Measurements from ENCODE around the gene EPAS1.
"Not testable (repeated sequence)": the region's sequence is repeated elsewhere in the genome, so short reads cannot be mapped to it uniquely, and the experiment has no call there.

EPAS1 gene

DNA sequence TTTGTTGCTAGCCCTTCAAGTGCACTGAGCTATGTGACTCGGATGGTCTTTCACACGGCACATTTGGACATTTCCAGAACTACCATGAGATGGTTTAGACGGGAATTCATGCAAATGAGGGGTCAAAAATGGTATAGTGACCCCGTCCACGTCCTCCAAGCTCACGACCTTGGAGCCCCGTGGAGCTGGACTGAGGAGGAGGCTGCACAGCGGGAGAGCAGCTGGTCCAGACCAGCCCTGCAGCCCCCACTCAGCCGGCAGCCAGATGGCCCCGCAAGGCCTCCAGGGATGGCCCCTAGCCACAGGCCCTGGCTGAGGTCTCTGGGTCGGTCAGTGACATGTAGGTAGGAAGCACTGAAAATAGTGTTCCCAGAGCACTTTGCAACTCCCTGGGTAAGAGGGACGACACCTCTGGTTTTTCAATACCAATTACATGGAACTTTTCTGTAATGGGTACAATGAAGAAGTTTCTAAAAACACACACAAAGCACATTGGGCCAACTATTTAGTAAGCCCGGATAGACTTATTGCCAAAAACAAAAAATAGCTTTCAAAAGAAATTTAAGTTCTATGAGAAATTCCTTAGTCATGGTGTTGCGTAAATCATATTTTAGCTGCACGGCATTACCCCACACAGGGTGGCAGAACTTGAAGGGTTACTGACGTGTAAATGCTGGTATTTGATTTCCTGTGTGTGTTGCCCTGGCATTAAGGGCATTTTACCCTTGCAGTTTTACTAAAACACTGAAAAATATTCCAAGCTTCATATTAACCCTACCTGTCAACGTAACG lies 88.8 kb downstream of the EPAS1 start:
- no peak for DNase-seq

DNA sequence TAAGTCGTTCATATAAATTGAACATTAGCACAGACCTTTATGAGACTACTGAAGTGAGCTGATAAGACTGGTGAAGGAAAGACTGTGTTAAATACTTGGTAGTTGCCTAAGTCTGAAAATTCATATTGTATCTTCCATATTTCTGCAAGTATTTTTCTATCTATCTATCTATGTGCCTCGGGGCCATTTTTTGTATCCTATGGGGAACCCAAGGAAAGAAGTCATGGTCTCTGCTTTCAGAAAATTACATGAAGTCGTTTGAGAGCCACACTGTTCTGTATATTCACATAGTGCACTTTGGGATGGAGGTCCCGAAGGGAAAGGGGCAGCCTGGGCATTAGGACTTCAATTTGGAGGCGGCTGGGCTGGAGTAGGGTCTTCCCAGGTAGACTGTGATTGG lies 89.6 kb downstream of the EPAS1 start:
- no peak for DNase-seq

DNA sequence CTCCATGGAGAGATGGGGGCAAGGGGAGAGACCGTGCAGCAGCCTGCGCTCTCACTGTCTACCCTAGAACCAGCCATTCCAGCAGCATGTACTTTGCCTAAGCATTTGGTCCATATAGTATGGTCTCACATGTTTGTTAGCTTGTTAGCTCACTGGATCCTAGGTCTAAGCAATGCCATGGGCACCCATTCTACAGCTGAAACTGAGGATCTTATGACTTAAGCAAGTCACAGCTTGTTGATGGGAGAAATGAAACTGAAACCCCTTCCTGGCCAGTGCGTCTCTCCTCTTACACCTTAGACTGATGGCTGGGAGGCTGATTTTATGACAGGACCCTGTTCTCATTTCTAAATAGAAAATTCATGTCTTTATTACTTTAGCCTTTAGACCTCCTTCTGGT lies 90.1 kb downstream of the EPAS1 start:
- no peak for DNase-seq

DNA sequence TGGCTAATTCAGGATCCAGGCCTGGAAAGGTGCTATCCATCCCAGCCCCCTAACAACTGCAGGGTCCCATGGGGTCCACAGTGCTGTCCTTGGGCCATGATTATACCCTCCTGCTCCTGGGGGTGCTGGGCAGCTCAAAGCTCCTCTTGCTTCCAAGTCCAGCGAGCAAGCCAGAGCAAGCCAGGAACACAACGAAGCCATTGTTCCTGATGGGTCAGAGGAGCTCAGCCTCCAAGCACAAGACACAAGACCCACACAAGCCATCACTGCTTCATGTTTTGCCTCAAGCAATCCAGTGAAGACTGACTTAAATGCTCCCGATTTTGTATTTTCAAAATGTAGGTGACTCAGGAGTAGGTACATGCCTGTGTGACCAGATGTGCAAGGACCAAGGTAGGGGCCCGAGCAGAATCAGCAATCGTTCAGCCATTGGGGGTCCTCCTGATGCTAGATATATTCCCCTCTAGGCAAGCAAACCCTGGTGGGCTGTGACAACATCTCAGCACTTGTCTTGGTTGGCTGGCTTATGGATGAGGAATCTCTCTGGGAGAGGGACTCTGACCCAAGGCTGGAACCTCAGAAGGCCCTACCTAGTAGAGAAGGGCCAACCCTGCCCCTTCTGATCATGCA lies 90.8 kb downstream of the EPAS1 start:
- no peak for DNase-seq

DNA sequence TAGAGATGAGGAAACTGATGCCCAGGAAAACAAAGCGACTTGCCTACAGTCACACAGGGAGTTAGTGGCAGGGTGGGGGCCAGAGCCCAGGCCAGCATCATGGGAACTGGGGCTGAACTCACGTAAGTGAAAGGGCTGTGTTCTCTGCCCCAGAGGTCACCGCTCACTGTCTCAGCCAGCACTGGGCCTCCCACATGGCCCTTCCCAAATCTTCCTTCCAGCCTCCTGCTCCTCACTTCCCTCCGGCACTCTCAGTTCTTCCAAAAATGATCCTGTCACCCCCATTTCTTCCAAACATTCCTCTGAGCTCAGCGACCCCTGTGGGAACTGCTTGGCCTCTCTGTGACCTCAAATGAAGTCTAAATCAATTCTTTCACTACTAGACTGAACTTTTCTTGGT lies 91.7 kb downstream of the EPAS1 start:
- DNase-seq = no peak

DNA sequence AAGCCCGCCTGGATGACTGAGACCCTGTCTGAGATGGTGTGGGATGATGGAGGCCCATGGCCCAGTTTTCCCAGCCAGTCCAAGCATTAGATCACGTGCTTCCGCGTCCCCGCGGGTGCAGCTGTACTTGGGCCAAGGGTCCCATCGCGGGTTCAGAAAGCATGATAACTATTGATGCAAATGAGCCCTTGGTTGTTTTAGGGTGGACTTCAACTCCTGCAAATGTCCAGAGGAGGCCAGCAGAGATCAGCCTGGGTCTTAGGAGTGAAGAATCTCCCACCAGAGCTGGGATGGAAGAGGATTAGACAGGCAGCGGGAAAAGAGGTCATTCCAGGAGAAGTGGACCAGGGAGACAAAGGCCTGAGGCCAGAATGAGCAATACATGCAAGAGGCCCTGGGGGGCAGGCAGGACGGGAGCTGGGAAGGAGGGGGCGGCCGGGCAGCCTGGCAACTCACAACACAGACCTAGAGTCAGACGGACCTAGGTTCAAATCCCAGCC lies 92.3 kb downstream of the EPAS1 start:
- no peak for DNase-seq

DNA sequence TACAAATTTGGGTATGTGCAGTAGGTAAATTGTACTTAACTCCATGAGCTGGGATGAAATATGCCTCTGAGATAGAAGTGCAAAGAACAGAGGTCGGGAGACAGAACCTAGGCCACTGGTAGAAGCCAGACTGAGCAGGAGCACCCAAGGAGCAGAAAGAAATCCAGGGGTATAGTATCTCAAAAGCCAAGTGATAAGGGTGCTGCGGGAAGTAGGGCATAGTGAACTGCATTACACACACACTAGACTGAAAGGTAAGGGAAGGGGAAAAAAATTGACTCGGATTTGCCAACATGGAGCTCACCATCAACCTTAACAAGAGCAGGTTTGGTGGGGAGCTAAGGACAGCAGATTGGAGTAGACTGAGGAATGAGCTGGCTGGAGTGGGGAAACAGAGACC lies 92.8 kb downstream of the EPAS1 start:
- DNase-seq = no peak

DNA sequence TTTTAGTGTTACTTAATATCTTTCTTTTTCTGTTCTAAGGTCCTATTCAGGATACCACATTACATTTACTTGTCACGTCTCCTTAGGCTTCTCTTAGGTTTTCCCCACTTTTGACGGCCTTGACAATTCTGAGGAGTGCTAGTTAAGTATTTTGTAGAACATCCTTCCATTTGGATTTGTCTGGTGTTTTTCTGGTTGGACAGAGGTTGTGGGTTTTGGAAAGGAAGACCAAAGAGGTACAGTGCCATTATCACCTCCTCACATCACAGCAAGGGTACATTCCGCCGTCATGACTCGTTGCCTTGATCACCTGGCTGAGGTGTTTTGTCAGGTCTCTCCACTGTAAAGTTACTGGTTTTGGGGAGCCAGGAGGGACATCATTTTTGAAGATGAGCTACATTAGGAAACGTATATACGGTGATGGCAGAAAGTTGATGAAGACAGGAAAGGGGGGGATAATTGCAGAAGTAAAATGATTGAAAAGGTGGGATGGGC lies 93.7 kb downstream of the EPAS1 start:
- DNase-seq = no peak

DNA sequence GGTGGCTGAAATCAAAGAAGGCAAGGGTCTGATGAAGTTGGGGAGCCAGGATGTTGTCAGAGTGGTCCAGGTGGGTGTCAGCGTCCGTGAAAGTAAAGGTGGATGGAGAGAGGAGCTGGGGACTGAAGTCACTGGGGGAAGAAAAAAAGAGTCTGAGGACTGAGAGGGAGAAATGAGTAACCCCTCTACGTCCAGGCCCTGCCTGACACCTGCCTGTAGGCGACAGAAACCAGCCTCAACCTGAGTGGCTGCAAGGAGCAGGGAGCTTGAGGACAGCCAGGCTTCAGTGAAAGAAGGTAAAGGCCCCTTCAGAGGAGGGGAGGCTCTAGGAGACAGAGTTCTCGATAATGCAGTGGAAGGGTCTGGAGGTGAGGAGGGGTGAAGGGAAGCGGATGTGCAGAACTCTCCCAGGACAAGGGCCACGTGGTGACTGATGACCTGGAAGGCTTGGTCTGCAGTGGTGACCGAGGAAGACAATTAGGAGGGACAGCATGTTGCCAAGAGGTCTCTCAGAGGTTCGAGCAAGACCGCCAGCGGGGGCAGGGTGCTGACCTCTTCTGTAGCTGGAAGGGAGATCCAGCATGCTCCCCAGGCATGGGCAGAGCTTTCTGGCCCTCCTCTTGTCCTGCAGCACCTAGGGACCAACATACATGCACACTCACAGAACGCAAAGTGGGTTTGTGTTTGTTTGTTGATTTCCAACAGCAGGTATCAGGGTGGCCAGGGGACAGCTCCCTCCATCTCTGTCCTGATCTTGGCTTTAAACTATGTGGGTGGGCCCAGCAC lies 95.5 kb downstream of the EPAS1 start:
- no peak for DNase-seq

DNA sequence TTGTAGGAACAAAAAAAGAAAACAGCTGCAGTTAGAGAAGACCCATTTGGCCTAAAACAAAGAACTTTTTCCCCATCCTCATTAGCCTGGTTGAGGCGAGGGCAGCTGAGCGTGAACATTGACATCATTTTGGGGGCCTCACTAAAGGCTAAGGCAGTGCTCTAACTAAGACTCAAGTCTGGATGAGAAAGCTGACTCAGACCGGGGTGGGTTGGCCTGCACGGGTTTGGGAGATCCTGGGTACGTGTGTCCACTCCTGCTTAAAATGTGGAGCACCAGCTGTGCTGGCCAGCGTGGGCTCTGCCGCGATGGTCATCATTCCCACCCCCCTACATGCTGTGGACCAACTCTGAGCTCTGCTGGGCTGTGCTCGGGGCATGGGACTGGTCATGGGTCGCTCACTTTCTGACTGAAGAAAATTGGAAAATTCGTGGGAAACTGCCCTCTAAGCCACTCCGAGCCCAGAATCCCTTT lies 96.2 kb downstream of the EPAS1 start:
- no peak for DNase-seq

DNA sequence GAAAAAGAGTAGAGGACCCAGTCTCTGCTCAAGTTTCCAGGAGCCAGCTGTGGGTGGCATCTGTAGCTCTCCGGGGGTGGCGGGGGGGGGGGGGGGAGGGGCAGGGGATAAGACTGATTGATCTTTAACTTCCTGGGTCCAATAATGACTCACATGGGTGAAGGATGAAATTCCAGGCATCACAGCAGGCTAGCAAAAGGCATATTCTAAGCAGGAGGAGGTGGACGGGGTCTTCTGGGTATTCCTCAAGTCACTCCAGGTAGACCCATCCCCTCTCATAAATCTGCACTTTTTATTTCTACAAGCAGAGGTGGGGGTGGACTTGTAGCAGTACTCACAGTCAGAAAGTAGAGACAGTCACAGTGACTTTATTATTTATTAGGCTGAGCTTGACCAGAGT lies 96.7 kb downstream of the EPAS1 start:
- DNase-seq = no peak

DNA sequence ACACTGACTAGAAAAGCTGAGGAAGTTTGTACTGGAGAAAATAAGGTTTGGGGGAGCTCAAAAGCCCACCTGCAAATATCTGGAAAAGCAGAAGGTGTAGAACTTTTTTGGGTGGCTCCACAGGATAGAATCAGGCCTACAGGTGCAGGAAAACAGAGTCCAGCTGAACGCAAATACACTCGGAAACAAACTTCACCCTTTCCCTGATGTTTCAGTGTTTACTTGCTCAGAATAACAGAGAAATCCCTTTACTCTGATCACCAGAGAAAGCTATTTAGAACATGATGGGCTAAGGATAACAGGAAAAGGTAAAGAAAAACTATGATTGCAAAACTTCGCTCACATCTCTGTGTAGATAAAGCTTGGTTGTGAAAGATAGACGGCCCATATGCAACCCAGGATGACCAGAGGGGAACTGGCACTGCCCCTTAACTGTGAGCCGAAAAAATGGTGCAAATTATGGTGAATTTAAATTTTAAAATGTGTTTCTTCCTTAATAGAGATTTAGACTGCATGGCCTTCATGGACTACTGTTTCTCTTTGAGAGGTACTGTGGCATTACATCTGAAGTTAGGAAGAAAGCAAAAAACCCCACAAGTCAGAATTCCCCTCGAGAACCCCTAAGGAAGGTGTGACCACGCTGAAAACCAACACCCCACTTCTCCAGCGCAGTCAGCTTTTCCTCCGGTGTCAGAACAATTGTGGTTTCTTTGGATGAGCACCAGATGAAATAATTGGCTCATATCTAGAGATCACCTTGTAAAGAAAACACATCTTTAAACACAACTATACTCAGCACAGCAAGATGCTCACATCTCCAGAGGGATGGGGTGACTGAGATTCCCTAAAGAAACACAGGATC lies 97.7 kb downstream of the EPAS1 start:
- DNase-seq = no peak

DNA sequence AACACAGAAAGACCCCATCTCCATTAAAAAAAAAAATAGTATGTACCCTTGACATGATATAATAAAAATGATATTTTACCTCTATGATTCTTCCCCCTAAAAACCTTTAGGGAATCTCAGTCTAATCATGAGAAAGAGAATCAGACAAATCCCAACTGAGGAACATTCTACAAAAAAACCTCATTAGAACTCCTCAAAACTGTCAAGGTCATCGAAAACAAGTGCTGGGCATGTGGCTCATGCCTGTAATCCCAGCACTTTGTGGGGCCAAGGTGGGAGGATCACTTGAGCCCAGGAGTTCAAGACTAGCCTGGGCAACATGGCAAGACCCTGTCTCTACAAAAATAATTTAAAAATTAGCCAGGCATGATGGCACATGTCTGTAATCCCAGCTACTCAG lies 98.5 kb downstream of the EPAS1 start:
- not testable (repeated sequence) for DNase-seq

DNA sequence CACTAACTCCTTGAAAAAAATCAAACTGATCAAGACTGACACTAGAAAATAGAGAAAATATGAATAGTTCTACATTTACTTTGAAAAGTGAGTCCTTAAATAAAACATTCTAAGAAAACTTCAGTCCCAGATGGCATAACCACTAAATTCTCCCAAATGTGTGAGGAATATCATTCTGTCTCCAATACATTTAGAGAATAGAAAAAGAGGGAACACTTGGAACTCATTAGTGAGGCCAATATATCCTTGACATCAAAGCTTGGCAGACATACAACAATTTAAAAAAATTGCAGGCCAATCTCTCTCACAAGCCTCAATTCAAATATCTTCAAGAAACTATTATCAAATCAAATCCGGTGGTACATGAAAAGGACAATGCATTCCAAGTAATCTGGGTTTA lies 102.8 kb downstream of the EPAS1 start:
- DNase-seq = no peak

DNA sequence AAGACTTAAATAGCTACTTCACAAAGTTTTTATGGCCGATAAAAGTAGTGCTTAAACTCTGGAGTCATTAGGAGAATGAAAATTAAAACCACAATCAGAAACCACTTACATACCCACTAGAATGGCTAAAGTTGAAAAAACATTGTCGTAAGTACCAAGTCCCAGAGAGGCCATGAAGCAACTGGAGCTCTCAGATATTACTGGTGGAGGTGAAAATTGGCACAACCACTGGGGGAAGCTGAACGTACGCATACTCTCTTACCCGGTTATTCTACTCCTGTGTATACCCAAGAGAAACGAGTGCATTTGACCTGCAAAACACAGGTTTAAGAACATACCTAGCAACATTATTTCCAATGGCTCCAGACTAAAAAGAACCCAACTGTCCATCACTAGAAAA lies 105.7 kb downstream of the EPAS1 start:
- no peak for DNase-seq

DNA sequence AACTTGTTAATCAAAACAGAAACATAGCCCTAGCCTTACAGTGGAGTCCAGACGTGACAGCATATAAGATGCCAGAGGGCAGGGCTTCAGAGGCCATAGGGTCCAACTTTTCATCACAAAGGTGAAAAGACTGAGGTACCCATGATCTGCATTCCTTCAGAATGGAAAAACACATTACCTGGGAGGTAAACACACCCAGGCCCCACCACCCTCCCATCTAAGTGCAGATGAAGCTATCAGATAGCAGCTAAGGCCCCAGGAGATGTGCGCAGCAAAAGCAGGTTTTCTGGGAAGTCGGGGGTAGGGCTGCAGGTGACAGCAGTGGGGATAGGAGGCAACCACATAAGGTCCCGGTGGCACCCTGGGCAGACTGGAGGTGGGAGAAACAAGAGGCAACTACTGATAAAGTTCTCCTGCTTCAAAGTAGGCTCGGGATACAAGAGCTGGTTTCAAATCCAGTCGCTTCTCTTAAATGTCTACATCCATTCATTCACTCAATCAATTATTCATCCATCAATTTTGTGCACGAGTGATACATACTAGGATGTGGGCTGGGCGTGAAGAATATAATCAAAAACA lies 107.1 kb downstream of the EPAS1 start:
- no peak for DNase-seq

DNA sequence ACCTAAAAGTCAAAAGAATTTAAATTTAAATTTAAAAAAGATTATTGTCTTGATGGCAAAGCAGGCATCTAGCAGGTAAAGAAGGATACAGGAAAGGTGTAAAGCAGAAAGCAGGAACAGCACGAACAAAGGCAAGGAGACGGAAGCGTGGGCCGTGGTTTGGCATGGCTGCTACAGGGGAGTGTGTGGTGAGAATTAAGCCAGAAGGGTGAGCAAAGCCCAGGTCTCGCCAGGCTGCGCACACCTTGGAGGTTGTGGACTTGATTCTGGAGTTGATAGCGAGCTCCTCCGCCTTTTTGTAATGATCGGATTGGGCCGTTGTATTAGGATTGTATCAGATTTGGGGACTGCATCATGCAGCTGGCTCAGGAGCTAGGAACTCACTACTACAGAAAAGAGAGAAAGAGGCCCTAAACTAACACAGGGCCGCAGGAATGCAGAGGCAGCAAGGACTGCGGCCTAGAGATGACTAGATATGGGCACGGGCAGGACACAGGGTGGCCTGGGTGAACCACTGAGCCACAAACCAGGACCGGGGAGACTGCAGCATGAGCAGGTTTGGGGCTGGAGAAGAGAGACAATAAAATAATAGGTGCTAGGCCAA lies 110.7 kb downstream of the EPAS1 start:
- no peak for DNase-seq

DNA sequence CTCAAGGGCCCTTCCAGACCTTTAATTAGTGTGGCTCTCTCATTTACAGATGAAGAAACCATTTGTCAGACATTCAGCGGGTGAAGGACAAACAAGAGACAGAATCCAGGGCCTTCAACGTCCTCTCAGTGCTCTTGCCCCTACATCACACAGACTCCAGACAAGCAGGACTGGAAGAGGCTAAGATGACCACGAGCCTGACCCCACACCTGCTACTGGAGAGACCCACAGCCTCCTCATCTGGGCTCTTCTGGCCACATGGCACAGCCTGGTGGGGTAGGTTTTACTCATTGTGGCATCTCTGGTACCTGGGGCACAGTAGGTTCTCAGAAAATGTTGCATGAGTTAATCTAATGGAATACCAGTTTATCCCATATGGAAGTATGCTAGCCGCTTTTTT lies 112.5 kb downstream of the EPAS1 start:
- no peak for DNase-seq

DNA sequence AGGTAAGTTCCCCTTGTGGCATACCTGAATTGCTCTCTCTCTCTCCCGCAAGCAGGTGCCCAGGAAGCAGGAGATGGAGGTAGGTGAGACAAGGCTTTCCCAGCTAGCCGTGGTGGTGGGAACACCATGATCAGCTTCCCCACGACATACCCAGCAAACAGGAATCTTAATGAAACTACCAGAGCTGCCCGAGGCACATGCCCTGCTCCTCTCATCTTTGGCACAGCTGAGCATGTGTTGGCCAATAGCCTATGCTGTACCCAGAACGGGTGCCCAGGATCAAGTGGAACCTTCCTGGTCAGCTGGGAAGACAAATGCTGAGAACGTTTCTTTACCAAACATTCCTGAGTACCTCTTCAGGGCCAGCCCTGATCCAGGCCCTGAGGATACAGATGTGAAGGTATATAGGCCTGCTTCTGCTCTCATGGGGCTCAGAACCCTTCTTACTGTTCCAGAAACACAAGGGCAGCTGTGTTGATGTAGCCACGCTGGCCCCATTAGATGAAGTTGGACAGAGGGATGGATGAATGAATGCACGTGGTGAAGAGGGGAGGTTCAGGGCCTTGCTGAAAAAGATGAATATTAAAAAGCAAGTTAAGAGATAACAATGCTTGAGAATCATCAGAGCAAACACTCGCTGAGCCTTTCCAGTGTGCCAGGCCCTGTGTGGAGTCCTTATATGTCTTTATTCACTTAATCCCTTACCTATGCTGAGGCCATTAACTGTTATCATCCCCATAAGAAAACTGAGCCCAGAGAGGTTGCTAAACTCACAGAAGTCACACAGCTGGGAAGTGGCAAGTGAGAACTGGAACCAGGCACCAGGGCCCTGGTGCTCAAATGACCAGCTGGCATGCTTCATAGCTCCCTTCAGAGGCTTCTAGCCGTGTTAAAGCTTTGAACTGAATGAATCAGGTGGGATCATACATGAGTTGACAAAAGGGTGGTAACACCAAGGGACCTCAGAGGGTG lies 113.4 kb downstream of the EPAS1 start:
- no peak for DNase-seq

DNA sequence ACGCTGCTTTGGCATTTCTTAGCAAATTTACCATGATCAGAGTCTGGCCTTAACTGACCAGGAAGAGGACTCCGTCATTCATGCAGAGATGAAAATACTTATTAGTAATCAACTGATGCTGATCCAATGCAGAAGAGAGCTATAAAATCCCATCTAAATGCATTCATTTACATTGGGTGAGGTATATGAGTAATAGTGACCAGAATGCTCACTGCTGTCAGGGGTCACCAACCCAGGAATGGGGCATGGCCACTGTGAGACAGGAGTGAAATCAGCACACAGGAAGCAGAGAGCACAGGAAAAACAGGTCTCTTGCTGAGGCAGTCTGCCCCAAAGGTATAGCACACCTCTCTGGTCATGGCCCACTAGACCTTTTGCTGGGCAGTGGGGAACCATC lies 114.0 kb downstream of the EPAS1 start:
- DNase-seq = no peak

All from activated T-cell treated with anti-CD3 and anti-CD28 coated beads, Interleukin-2, amount 50 U/mL, for 1 hour (primary cell).